Measurements from ENCODE around the gene VTA1. TPM values are rescaled to one million over a fixed set of nuclear protein-coding genes. Genes with fewer than 3 reads are reported as not detected.

VTA1 gene
- total RNA-seq, 1 experiment from 2014 or later = 72.1 TPM

DNA sequence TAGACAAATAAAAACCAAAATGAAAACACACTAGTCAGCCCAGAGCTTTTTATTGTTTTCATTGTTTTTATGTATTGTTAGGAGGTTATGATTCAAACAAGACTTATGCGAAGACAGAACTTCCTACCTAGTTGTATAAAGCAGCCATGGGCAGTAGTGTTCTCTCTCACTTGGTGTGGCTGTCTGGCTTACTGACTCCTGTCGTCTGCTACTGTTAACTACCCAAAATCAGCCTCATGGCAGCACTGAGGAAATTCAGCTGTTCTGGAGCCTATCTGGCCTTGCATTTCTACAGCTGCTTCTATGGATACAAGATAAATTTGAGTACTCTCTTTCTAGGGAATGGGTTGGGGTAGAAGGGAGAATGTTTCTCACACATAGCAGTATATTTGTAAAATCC, 20.4 kb downstream of the VTA1 start:
- CTCF ChIA-PET = no interaction called here
- DNase-seq (ENCODE audit: low read depth, low spot score) (no peak), ATAC-seq (peak; percentile 66)
- TF ChIP-seq POLR2AphosphoS5 (IDR thresholded peaks at IDR 0.05; ENCODE audit: low read depth, low read length) (no peak), SIN3A (IDR thresholded peaks at IDR 0.05; ENCODE audit: borderline replicate concordance, insufficient read depth, low read depth, low read length) (no peak), CTCF (IDR thresholded peaks at IDR 0.05) (no peak), TCF7L2 (IDR thresholded peaks at IDR 0.05; ENCODE audit: low read depth, low read length) (no peak)
- TF ChIP-seq, protein P1, sequence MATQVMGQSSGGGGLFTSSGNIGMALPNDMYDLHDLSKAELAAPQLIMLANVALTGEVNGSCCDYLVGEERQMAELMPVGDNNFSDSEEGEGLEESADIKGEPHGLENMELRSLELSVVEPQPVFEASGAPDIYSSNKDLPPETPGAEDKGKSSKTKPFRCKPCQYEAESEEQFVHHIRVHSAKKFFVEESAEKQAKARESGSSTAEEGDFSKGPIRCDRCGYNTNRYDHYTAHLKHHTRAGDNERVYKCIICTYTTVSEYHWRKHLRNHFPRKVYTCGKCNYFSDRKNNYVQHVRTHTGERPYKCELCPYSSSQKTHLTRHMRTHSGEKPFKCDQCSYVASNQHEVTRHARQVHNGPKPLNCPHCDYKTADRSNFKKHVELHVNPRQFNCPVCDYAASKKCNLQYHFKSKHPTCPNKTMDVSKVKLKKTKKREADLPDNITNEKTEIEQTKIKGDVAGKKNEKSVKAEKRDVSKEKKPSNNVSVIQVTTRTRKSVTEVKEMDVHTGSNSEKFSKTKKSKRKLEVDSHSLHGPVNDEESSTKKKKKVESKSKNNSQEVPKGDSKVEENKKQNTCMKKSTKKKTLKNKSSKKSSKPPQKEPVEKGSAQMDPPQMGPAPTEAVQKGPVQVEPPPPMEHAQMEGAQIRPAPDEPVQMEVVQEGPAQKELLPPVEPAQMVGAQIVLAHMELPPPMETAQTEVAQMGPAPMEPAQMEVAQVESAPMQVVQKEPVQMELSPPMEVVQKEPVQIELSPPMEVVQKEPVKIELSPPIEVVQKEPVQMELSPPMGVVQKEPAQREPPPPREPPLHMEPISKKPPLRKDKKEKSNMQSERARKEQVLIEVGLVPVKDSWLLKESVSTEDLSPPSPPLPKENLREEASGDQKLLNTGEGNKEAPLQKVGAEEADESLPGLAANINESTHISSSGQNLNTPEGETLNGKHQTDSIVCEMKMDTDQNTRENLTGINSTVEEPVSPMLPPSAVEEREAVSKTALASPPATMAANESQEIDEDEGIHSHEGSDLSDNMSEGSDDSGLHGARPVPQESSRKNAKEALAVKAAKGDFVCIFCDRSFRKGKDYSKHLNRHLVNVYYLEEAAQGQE (IDR thresholded peaks at IDR 0.05; ENCODE audit: insufficient read depth in 1 of 2, low read depth in 2 of 2, low read length in 1 of 2) = no peak
- Histone ChIP-seq H3K9me3 (ENCODE audit: control insufficient read depth, insufficient read depth, low read depth, low read length) (no peaks in the 10 kb centered on the region), H3K36me3 (ENCODE audit: control insufficient read depth, insufficient read depth, low read length) (peaks cover 32% of the 10 kb centered on the region), H3K4me1 (ENCODE audit: control insufficient read depth, insufficient read depth, low read length) (peaks cover 28% of the 10 kb centered on the region; the same call in 1 of the 2 replicates), H3K27me3 (ENCODE audit: control insufficient read depth, insufficient read depth, low read length) (no peaks in the 10 kb centered on the region), H3K4me3 (ENCODE audit: low read depth in 2 of 2, low read length in 2 of 2) (no peak overlapping the region), H3K27ac (ENCODE audit: low read length) (peak overlapping the region; percentile 41; the same call in 1 of the 2 replicates)
- in situ Hi-C loops (cut with HindIII; ENCODE audit: low pct_unique_long_range_greater_than_20kb, low sequenced_read_pairs) = no loop called here
- no TSS peak for BruUV-seq (replicated peaks)
- POLR2A ChIA-PET = interaction anchor here (0.5 kb wide), 1 partner anchor 224 kb away, joined by 8 read pairs; no protein-coding TSS in a partner anchor
- intact Hi-C loops (cut with micrococcal nuclease; ENCODE audit: unreplicated experiment) = no loop called here

- BruUV-seq (replicated peaks) = no TSS peak
- no peak for ATAC-seq
- ChIA-PET CTCF (no interaction called here), POLR2A (no interaction called here)
- Histone ChIP-seq H3K27ac (ENCODE audit: low read length) (no peak overlapping the region), H3K4me1 (ENCODE audit: control insufficient read depth, insufficient read depth, low read length) (0 out of 2 replicates have a peak, but pooled peaks cover 3% of the 10 kb centered on the region), H3K36me3 (ENCODE audit: control insufficient read depth, insufficient read depth, low read length) (peaks cover 39% of the 10 kb centered on the region), H3K9me3 (ENCODE audit: control insufficient read depth, insufficient read depth, low read depth, low read length) (no peaks in the 10 kb centered on the region), H3K27me3 (ENCODE audit: control insufficient read depth, insufficient read depth, low read length) (no peaks in the 10 kb centered on the region), H3K4me3 (ENCODE audit: low read depth in 2 of 2, low read length in 2 of 2) (no peak overlapping the region)
- DNase-seq (ENCODE audit: low read depth, low spot score) = no peak
- no peak for TF ChIP-seq POLR2AphosphoS5 (IDR thresholded peaks at IDR 0.05; ENCODE audit: low read depth, low read length)
- no peak for TF ChIP-seq SIN3A (IDR thresholded peaks at IDR 0.05; ENCODE audit: borderline replicate concordance, insufficient read depth, low read depth, low read length)
- no peak for TF ChIP-seq CTCF (IDR thresholded peaks at IDR 0.05)
- in situ Hi-C loops (cut with HindIII; ENCODE audit: low pct_unique_long_range_greater_than_20kb, low sequenced_read_pairs) = no loop called here
- intact Hi-C loops (cut with micrococcal nuclease; ENCODE audit: unreplicated experiment) = no loop called here
These were observed 24.3 kb downstream of the VTA1 start for GRCh38 chr6:142171351-142171750.
